HTERT RPE-1 (cell line): ENCODE data around the gene NTN5.
"Not testable (repeated sequence)": the region's sequence is repeated elsewhere in the genome, so short reads cannot be mapped to it uniquely, and the experiment has no call there.

Source experiments
- in situ Hi-C: fragments of 300-500 bp; cut with MboI; formaldehyde crosslinking; loops from 4 replicates; pipeline ENCODE4 v1.14.3; 2020; ENCODE audit warnings: low sequenced_read_pairs

NTN5 gene

DNA sequence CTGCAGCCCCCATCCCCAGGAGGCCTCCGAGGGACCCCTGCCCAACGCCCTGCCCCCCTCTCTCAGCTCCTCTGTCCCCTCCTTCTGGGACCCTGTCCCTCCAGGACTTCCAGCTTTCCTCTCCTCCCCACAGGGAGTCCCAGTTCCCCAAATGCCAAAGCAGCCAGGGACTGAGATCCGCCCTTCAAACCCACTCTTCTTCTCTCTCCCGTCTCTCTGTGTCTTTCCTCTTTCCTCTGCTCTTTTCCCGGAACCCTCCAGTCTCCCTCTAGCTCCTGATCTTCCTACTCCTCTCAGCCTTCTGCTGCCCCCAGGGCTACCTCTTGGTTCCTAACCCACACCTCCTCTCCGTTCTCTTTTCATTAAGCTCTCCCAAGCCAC is 27.2 kb downstream of the NTN5 start:
- in situ Hi-C loops: no loop called here

DNA sequence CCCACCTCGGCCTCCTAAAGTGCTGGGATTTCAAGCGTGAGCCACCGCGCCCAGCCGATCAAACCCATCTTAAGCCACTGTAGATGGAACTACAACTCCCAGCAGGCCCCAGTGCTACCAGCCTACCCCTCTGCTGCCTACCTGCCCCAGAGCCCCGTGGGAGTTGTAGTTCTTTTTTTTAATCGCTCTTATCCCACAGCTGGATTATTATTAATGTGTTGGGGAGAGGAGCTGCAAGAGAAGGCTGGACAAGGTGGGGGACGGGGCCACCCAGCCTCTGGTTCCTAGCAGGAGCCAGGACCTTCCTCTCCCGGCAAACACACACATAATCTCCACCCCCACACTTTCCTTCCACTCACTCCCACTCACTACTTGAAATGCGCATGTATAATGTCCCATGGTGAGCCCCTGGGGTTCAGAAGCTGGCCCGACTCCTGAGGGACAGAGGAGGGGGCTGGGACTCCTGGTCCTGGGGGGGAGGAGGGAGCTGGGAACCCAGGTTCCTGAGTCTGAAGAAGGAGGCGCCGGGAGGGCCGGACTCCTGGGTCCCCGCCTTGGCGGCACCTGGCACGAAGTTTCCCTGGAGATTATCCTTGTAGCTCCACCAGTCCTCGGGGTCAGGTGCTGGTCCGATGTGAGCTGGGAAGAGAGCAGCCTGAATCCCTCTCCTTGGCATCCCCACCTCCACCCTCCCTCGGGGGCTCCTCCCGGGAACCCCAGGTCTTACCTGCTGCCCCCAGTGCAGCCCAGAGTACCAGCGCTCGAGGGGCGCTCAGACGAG is 27.8 kb downstream of the NTN5 start:
- in situ Hi-C loops: no loop called here

DNA sequence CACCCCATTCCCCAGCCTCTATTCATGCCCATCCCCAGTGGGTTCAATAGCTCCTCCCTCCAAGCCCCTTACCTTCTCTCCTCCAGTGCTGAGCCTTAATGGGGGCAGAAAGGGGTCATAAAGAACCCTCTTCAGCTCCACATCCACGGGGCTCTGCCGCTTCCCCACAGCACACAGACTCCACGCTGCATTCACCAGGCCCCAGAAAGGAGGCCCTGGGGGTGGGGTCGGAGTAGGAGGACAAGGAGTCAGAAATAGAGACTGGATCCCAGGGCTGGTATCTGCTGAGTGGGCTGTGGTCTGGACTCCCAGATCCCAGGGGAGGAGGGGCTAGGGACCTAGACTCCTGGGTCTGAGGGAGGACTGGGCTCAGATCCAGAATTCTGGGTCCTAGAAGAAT is 28.5 kb downstream of the NTN5 start:
- in situ Hi-C loops: no loop called here

DNA sequence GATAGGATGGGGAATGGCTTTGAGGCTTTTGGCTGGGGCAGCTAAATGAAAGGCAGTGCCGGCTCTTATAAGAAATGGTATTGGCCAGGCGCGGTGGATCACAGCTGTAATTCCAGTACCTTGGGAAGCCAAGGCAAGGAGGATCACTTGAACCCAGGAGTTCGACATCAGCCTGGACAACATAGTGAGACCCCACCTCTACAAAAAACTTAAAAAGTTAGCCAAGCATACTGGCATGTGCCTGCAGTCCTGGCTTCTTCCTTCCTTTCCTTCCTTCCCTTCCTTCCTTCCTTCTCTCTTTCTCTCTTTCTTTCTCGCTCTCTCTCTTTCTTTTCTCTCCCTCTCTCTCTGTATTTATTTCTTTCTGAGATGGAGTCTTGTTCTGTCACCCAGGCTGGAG is 30.0 kb downstream of the NTN5 start:
- in situ Hi-C loops: no loop called here

DNA sequence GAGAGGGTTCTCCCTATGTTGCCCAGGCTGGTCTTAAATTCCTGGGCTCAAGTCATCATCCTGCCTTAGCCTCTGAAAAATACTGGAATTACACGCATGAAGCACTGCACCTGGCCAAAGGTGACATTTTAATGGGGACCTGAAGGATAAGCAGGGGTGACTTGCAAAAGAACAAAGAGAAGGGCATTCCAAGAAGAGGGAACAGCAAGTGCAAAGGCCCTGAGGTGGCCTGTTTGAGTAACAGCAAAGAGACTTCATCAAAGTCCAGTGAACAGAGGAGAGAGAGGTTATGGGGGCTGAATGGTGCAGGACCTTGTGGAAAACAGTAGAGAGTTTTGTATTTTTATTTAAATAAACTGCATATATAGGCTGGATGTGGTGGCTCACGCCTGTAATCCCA is 31.0 kb downstream of the NTN5 start:
- in situ Hi-C loops: no loop called here

DNA sequence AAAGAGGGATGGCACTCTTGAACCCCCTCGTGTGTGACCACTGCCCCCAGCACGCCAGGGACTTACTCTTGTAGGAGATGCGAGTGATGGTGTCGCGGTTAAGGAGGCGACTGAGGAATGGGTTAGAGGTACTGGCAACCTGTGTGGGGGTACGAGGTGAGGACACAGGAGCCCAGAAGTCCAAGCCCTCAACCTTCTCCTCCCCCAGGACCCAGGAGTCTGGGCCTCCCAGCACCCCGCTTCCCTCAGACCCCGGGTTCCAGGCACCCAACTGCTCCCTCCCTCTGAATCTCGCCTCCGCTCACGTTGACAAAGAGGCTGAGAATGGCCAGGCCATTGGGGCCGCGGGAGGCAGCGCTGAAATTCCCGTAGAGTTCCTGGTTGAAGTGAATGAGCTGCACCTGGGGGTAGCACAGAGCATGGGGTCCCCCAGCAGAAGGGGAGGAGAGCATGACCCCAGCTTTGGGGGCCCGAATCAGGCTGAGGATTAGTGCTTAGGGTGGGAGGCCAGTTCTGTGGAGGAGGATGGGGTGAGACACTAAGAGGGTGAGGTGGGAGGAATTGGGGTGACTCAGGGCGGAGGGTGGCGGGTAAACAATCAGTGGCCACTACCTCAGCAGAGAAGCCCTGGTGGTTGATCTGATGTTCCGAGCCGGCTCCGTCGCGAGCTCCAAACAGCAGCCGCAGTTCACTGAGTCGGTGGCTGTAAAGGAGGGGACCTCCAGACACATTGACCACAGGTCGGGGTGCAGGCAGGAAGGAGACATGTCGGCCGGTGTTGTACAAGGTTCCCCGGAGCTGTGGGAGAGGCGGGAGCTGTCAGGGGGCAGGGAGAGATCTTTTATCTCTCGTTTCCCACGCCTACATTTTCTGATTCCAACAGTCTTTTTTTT is 33.1 kb downstream of the NTN5 start:
- in situ Hi-C loops: no loop called here

DNA sequence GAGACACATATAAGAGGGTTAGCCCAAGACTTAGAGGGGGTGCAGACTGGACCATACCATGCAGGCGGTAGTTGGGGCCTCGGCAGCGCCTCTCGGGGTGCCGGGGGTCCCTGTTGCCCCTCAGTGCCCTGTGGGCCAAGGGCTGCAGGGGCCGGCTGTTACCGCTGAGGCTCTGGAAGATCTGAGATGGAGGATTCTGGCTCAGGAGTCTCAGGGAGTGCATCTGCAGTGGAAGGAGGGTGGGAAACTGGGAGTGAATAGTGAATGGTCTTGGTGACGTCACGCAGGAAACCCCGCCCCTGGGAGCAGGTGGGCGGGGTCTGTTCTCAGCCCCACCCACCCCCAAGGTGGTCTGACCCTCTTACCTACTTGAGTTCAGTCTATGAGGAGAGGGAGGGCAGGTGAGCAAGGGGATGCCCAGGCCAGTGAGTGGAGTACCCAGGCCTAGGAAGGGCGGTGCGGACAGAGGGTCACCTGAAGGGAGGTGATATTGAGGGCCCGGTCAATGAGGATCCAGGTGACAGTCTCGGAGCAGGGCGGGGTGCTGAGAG is 33.9 kb downstream of the NTN5 start:
- in situ Hi-C loops: no loop called here

DNA sequence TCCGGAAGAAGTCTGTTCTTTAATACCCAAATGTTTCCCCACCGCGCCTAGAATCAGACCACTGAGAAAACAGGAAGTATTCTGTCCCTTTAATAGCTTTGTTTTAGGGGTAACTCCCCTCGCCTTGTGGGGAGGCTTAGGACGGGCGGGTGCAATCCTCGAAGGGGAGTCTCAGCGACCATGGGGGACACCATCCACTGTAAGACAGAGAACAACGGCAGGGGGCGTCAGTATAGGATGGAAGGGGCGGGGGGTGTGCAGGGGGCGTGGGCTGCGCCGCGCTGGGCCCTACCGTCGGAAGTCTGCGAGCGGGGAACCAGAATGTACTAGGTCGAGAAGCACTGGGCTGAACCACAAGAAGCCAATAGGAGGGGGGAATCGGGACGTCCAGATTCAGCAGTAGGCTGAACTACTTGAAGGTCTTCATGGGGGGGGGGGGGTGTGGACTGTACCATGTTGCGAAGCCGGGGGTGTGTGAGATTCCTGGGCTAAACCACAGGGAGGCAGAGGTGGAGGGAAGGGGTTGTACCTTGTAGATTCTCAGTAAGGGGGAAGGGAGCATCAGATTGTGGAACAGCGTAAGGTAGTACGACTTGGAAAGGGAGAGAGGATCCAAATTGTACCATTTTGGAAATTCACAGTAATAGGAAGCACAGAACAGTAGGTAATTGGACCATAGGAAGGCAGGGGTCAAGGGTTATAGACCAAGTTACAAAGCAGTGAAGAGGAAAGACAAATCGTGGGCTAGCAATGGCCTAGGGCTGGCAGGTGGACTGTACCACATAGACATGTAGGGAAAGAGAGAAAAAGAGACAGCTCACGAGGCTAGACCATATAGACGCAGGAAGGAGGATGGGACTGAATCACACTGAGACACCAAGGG is 34.6 kb downstream of the NTN5 start:
- in situ Hi-C loops: no loop called here

DNA sequence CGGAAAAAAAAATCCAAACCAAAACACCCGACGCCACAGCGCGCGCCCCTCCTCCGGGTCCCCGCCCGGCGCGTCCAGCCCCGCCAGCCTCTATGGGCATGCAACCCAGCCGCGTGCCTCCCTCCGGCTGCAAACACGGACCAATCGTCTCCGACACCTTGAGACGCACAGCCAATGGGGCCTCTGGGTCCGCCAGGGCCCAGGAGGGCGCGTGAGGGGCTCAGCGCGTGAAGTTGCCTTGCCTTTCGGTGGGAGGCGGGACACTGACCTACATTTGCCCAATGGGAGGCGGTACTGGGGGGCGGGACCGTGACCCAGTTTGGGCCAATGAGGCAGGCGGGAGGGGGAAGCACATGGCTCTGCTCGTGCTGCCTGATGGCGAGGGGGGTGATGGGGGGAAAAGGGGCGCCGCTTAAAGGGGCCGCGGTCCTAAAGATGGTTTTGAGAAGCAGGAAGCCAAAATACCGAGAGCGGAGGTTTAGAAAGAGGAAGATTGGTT is 35.3 kb downstream of the NTN5 start:
- in situ Hi-C loops: no loop called here

DNA sequence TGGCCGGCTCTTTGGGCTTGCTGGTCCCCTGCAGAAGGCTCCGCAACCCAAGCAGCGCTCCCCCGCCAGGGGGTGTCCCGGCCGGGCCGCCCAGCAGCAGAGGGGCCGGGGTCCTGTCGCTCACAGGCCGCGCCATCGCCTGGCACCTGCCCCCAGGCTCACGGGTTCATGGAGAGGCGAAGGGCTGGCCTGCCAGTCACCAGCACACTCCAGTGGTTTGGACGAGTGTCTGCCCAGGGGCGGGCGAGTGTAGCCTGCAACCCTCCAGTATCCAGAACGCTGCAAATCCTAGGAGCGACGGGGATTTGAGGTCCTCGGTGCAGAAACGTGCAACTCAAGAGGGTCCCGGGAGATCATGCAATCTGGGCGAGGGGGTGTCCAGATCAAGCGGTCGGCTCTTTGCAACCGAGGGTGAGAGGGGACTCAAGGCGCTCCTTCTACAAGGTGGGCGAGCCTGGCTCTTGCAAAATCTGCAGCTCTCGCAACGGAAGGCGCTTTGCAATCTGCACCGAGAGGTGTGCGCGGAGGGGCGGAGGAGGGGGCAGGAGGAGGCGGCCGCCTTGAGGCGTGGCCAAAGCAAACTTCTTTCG is 35.9 kb downstream of the NTN5 start, which contains the start of gene DBP:
Gene DBP (minus strand): TSS at position 521 of the 590 bp plus-strand sequence. CDS start 385 bp downstream, at position 136.
- in situ Hi-C loops: no loop called here

DNA sequence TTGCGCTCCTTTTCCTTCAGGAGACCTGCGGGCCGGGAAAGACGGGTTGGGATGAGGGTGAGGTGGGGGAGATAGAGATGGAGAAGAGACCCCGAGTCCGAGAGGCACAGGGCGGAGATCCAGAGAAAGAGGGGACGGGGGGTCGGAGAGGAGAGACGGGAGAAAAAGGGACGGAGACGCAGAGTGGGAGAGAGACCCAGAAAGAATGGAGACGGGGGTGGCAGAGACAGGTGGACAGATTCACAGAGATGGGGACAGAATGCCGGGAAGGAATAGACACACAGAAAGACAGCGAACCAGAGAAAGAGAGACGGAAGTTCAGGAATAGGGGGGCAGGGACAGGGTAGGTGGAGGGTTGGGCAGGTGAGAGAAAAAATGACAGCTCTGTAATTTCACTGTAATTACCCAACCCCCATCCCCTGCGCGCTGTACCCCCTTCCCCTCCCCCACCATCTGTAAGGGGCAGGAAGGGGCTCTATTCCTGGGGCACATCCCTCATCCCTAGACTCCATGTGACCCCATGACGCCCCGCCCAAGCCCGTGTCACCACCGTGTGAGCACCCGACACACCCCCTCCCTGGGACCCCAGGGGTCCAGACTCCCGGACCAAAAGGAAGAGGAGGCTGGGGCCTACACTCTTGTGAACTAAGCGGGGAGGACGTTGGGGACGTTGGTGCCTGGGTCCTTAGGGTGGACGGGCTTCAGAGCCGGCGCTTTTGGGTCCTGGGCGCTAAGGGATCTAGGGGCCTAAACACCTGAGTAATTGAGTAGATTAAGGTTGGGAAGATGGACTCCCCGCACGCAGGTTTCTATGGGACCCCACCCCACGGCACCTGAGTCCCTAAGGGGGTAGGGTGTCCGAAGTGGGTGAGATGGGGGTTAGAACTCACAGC is 36.6 kb downstream of the NTN5 start:
- in situ Hi-C loops: no loop called here

DNA sequence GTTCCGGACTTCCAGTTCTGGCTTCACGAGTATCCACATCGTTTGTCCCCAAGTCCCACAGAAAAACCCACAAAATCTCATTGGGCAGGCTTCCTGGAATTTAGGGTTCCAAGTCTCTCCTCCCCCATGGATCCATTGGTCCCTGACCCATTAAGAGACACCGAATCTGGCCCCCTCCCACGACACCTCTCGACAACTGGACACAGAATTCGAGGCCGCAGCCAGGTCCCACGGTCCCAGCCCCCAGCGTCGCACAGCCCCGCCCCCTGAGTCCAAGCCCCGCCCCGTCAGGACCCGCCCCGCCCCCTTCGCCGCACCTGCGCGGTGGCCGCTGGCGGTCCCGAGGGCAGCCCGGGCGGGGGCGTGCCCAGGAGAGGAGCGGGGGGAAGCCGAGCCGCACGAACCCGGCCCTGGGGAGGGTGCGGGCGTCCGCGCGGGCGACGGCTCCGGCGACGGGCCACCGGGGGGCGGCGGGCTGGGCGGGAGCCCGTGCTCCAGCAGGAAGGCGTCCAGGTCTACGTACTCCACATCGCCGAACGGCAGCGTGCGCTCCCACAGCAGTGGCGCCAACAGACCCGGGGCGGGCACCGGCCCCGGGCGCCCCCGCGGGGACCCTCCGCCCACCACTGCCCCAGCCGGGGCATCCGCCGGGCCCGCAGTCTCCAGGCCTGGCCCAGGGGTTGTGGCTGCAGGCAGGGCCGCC is 37.4 kb downstream of the NTN5 start:
- in situ Hi-C loops: no loop called here

DNA sequence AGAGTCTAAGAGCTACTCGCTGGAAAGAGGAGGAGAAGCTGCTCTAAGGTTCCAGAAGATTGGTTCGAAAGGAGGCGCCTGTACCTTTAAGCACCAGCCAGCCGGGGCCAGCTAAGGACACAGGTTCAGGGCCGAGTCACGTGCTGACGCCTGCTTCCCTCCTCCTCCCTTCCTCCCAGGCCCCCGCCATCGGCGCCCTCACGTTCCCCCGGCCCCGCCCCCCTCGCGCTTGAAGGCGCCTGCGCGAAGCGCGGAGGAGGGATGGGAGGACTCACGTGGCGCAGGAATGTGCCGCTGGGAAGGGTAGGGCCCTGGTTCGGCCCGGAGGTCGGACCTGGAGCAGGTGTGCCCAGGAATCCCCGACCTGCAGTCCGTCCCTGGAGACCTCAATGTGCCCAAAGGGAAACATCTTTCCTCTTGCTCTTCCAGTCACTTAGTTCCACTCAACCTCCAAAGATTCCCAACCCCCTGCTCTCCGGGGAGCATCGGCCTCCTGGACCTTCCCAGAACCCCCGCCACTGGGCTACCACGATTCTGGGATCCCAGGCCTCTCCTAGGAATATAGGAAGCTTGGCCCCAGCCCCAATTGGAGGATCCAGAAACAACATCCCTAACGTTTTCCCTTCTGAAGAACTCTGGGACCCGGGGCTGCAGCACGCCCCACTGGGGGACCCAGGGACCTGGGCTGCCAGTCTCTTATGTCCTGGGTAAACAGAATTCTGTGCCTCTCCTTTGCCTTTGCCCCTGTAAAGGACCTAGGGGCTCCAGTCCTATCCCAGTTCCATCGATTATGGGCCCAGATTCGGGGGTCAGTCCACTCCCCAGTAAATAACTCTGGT is 38.2 kb downstream of the NTN5 start:
- in situ Hi-C loops: no loop called here

DNA sequence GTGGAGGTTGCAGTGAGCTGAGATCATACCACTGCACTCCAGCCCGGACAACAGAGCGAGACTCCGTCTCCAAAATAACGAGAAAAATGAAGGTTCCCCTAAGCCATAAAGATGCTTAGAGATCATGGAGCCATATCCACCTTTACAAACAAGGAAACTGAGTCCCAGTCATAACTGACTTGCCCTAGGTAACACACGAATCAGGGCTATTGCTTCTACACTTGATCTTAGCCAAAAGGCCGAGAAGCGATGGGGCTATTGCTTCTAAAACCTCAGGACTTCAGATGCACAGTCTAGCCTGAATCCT is 38.8 kb downstream of the NTN5 start:
- in situ Hi-C loops: no loop called here

DNA sequence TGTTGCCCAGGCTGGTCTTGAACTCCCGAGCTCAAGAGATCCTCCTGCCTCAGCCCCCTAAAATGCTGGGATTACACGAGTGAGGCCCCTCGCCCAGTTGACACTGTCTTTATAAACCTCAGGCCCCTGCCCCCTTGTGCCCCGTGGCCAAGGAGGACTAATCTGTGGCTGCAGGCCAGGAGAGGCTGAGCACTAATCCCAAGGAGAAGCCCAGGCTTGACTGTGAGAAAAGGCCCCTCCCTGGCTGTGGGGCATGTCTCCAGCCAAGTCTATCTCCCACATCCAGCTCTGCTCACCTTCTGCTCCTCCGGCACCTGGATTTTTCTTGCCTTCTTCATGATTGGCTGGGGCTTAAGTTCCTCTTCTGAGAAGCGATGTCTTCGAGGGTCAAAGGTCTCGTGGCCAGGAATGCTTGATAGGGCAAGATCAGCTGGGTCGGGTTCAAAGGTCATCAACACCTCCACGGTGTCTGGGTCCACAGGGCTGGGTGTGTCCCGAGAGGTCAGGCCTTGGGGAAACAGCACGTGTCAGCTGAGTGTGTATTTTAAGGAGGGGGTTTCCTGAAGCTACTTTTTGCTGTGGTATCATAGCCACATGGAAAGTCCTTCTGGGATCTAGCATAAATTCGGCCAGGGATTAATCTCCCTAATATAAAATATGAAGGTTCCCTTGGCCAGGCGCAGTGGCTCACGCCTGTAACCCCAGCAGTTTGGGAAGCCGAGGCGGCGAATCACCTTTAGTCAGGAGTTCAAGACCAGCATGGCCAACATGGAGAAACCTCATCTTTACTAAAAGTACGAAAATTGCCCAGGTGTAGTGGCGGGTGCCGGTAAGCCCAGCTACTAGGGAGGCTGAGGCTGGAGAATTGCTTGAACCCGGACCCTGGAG is 39.4 kb downstream of the NTN5 start:
- in situ Hi-C loops: no loop called here

DNA sequence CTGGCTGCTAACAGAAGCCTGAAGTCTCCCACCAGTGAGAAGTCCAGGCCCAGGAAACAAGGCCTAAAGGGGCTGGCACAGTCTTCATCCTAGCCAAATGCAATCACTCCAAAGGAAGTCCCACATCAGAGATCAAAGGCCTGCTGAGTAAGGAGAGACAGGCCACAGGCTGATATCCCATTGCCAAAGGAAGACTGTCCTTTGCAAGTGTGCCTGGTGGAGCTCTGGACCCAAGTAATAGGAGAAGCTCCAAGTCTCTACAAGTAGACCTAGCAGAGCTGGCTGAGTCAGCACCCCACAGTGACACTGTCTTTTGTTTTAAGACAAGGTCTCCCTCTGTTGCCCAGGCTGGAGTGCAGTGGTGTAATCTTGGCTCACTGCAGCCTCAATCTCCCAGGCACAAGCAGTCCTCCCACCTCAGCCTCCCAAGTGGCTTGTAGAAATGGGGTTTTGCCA is 40.1 kb downstream of the NTN5 start:
- in situ Hi-C loops: no loop called here

DNA sequence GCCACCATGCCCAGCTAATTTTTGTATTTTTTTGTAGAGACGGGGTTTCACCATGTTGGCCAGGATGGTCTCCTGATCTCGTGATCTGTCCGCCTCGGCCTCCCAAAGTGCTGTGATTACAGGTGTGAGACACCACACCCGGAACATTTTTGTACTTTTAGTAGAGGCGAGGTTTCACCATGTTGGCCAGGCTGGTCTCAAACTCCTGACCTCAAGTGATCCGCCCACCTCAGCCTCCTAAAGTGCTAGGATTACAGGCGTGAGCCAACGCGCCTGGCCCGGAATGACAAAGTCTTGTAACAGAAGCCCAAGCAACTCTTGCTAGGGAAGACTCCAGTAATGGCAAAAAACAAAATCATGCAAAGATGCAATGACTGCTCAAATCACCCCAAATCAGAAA is 40.5 kb downstream of the NTN5 start:
- in situ Hi-C loops: not testable (repeated sequence)
